ENCODE data around the gene SNCA. TPM values are rescaled to one million over a fixed set of nuclear protein-coding genes. Genes with fewer than 3 reads are reported as not detected.

SNCA gene
- total and polyA plus RNA-seq, 2 of the 8 experiments (the other 6 are each of a cell fraction or from before 2014, with no cell fraction given), result 8.5 to 16.8 TPM

DNA sequence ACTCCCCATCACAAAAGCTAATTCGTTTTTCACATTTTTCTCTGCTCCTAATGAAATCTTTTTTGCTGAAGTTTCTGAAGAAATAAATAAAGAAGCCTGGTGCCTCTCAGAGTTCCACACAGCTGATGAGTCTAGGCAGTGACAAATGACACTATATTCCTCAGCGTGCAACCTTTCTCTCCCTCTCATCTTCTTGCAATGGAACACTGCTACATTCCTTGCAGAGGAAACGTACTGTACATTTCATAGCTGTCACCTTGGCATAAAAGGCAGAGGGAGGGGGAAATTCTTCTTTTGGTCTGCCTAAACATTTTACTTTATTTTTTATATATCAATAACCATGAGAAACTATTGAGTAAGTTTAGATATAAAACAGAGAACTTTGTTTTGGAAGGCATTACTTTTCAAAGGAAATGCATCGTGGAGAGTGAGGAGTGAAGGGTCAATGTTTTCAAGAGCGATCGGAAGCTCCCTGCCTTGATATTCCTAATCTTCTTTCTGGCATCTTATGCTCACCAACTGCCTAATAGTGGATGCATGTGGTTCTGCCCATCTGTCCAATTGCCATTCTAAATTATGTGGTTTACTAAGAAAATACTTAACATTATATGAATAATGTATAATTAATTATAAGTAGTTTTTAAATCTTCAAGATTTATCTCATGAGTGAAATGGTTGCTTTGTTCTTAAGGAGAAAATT lies 29.4 kb downstream of the SNCA start (continued):
- TF ChIP-seq, protein P1, sequence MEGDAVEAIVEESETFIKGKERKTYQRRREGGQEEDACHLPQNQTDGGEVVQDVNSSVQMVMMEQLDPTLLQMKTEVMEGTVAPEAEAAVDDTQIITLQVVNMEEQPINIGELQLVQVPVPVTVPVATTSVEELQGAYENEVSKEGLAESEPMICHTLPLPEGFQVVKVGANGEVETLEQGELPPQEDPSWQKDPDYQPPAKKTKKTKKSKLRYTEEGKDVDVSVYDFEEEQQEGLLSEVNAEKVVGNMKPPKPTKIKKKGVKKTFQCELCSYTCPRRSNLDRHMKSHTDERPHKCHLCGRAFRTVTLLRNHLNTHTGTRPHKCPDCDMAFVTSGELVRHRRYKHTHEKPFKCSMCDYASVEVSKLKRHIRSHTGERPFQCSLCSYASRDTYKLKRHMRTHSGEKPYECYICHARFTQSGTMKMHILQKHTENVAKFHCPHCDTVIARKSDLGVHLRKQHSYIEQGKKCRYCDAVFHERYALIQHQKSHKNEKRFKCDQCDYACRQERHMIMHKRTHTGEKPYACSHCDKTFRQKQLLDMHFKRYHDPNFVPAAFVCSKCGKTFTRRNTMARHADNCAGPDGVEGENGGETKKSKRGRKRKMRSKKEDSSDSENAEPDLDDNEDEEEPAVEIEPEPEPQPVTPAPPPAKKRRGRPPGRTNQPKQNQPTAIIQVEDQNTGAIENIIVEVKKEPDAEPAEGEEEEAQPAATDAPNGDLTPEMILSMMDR (IDR thresholded peaks at IDR 0.05; ENCODE audit: control extremely low read depth in 1 of 3, insufficient read depth in 1 of 3, low read depth in 1 of 3, low read length in 3 of 3), result no peak
- TF ChIP-seq CEBPB (IDR thresholded peaks at IDR 0.05; ENCODE audit: low read depth, low read length) (no peak), CHD2 (IDR thresholded peaks at IDR 0.05; ENCODE audit: low read length) (no peak), TBP (IDR thresholded peaks at IDR 0.05; ENCODE audit: low read depth, low read length) (no peak), MAFK (IDR thresholded peaks at IDR 0.05; ENCODE audit: low read depth, low read length) (no peak), RAD21 (IDR thresholded peaks at IDR 0.05 in 1 of 2, conservative IDR thresholded peaks at IDR 0.05 in 1 of 2; ENCODE audit: low read depth in 2 of 2, low read length in 2 of 2) (no peak)
- TF ChIP-seq, protein P2, sequence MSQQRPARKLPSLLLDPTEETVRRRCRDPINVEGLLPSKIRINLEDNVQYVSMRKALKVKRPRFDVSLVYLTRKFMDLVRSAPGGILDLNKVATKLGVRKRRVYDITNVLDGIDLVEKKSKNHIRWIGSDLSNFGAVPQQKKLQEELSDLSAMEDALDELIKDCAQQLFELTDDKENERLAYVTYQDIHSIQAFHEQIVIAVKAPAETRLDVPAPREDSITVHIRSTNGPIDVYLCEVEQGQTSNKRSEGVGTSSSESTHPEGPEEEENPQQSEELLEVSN (IDR thresholded peaks at IDR 0.05), result no peak
